ENCODE results near the gene WNT8A.

WNT8A gene

GRCh38 chr5:138091685-138092084 lies 7.9 kb downstream of the WNT8A start:
- Histone ChIP-seq H3K4me1 (ENCODE audit: control insufficient read depth, insufficient read depth, low read length) (no peaks in the 10 kb centered on the region), H3K4me3 (ENCODE audit: insufficient read depth, low read depth, low read length) (no peak overlapping the region), H3K36me3 (ENCODE audit: control insufficient read depth, insufficient read depth, low read length) (no peaks in the 10 kb centered on the region), H3K27me3 (ENCODE audit: control insufficient read depth, insufficient read depth, low read length, poor library complexity, severe bottlenecking) (no peaks in the 10 kb centered on the region), H3K9me3 (ENCODE audit: control insufficient read depth, low read length) (no peaks in the 10 kb centered on the region), H3K27ac (ENCODE audit: insufficient read depth, low read depth, low read length, poor library complexity, severe bottlenecking) (no peak overlapping the region)
- WGBS, 2 experiments, result 94 to 95% methylated on average over 4 of the region's 4 CpGs

- H3K27me3 ChIP-seq (ENCODE audit: control insufficient read depth, insufficient read depth, low read length, poor library complexity, severe bottlenecking), result no peaks in the 10 kb centered on the region
- no peaks in the 10 kb centered on the region for H3K9me3 ChIP-seq (ENCODE audit: control insufficient read depth, low read length)
- 43 to 55% methylated on average over 1 of the region's 1 CpG for WGBS, 2 experiments
These were observed 8.5 kb downstream of the WNT8A start for GRCh38 chr5:138092301-138092700.

GRCh38 chr5:138093036-138093435 lies 9.2 kb downstream of the WNT8A start:
- no peaks in the 10 kb centered on the region for H3K27me3 ChIP-seq (ENCODE audit: control insufficient read depth, insufficient read depth, low read length, poor library complexity, severe bottlenecking)
- no peak overlapping the region for H3K27ac ChIP-seq (ENCODE audit: insufficient read depth, low read depth, low read length, poor library complexity, severe bottlenecking)
- H3K4me1 ChIP-seq (ENCODE audit: control insufficient read depth, insufficient read depth, low read length), result no peaks in the 10 kb centered on the region
- 82 to 89% methylated on average over 1 of the region's 1 CpG for WGBS, 2 experiments
- no peaks in the 10 kb centered on the region for H3K36me3 ChIP-seq (ENCODE audit: control insufficient read depth, insufficient read depth, low read length)
- no peak overlapping the region for H3K4me3 ChIP-seq (ENCODE audit: insufficient read depth, low read depth, low read length)
- H3K9me3 ChIP-seq (ENCODE audit: control insufficient read depth, low read length), result no peaks in the 10 kb centered on the region

More at GRCh38 chr5:138092301-138092700, 8.5 kb downstream of the WNT8A start:
- no peak overlapping the region for H3K4me3 ChIP-seq (ENCODE audit: insufficient read depth, low read depth, low read length)
- no peaks in the 10 kb centered on the region for H3K36me3 ChIP-seq (ENCODE audit: control insufficient read depth, insufficient read depth, low read length)
- H3K4me1 ChIP-seq (ENCODE audit: control insufficient read depth, insufficient read depth, low read length), result no peaks in the 10 kb centered on the region
- no peak overlapping the region for H3K27ac ChIP-seq (ENCODE audit: insufficient read depth, low read depth, low read length, poor library complexity, severe bottlenecking)

GRCh38 chr5:138095100-138095907 lies 11.5 kb downstream of the WNT8A start:
- Histone ChIP-seq H3K9me3 (ENCODE audit: control insufficient read depth, low read length) (no peaks in the 10 kb centered on the region), H3K27ac (ENCODE audit: insufficient read depth, low read depth, low read length, poor library complexity, severe bottlenecking) (no peak overlapping the region), H3K4me3 (ENCODE audit: insufficient read depth, low read depth, low read length) (no peak overlapping the region), H3K36me3 (ENCODE audit: control insufficient read depth, insufficient read depth, low read length) (no peaks in the 10 kb centered on the region), H3K27me3 (ENCODE audit: control insufficient read depth, insufficient read depth, low read length, poor library complexity, severe bottlenecking) (no peaks in the 10 kb centered on the region), H3K4me1 (ENCODE audit: control insufficient read depth, insufficient read depth, low read length) (no peaks in the 10 kb centered on the region)
- 1 to 2% methylated on average over 2 of the region's 4 CpGs for WGBS, 2 experiments

- WGBS, 2 experiments, result 84 to 92% methylated on average over 2 of the region's 2 CpGs
These were observed 12.5 kb downstream of the WNT8A start for GRCh38 chr5:138096363-138096762.

GRCh38 chr5:138096997-138097828 lies 13.4 kb downstream of the WNT8A start:
- no peak overlapping the region for H3K4me3 ChIP-seq (ENCODE audit: insufficient read depth, low read depth, low read length)
- H3K36me3 ChIP-seq (ENCODE audit: control insufficient read depth, insufficient read depth, low read length), result no peaks in the 10 kb centered on the region
- no peaks in the 10 kb centered on the region for H3K9me3 ChIP-seq (ENCODE audit: control insufficient read depth, low read length)
- H3K27me3 ChIP-seq (ENCODE audit: control insufficient read depth, insufficient read depth, low read length, poor library complexity, severe bottlenecking), result no peaks in the 10 kb centered on the region
- H3K4me1 ChIP-seq (ENCODE audit: control insufficient read depth, insufficient read depth, low read length), result no peaks in the 10 kb centered on the region
- no peak overlapping the region for H3K27ac ChIP-seq (ENCODE audit: insufficient read depth, low read depth, low read length, poor library complexity, severe bottlenecking)
- whole genome bisulfite sequencing, 2 experiments, result 89 to 94% methylated on average over 11 of the region's 11 CpGs

More at GRCh38 chr5:138096363-138096762, 12.5 kb downstream of the WNT8A start:
- H3K4me1 ChIP-seq (ENCODE audit: control insufficient read depth, insufficient read depth, low read length), result no peaks in the 10 kb centered on the region
- no peaks in the 10 kb centered on the region for H3K36me3 ChIP-seq (ENCODE audit: control insufficient read depth, insufficient read depth, low read length)
- H3K27me3 ChIP-seq (ENCODE audit: control insufficient read depth, insufficient read depth, low read length, poor library complexity, severe bottlenecking), result no peaks in the 10 kb centered on the region
- no peaks in the 10 kb centered on the region for H3K9me3 ChIP-seq (ENCODE audit: control insufficient read depth, low read length)
- no peak overlapping the region for H3K27ac ChIP-seq (ENCODE audit: insufficient read depth, low read depth, low read length, poor library complexity, severe bottlenecking)
- no peak overlapping the region for H3K4me3 ChIP-seq (ENCODE audit: insufficient read depth, low read depth, low read length)

GRCh38 chr5:138102454-138103318 lies 18.9 kb downstream of the WNT8A start:
- no peak overlapping the region for H3K27ac ChIP-seq (ENCODE audit: insufficient read depth, low read depth, low read length, poor library complexity, severe bottlenecking)

GRCh38 chr5:138103319-138103637 lies 19.4 kb downstream of the WNT8A start:
- H3K27ac ChIP-seq (ENCODE audit: insufficient read depth, low read depth, low read length, poor library complexity, severe bottlenecking), result no peak overlapping the region
- H3K4me3 ChIP-seq (ENCODE audit: insufficient read depth, low read depth, low read length), result no peak overlapping the region
- no peaks in the 10 kb centered on the region for H3K4me1 ChIP-seq (ENCODE audit: control insufficient read depth, insufficient read depth, low read length)
- no peaks in the 10 kb centered on the region for H3K36me3 ChIP-seq (ENCODE audit: control insufficient read depth, insufficient read depth, low read length)
- H3K27me3 ChIP-seq (ENCODE audit: control insufficient read depth, insufficient read depth, low read length, poor library complexity, severe bottlenecking), result no peaks in the 10 kb centered on the region
- no peaks in the 10 kb centered on the region for H3K9me3 ChIP-seq (ENCODE audit: control insufficient read depth, low read length)
- 0 to 8% methylated on average over 2 to 3 of the region's 3 CpGs for WGBS, 2 experiments

More at GRCh38 chr5:138102454-138103318, 18.9 kb downstream of the WNT8A start:
- H3K27me3 ChIP-seq (ENCODE audit: control insufficient read depth, insufficient read depth, low read length, poor library complexity, severe bottlenecking), result no peaks in the 10 kb centered on the region
- H3K36me3 ChIP-seq (ENCODE audit: control insufficient read depth, insufficient read depth, low read length), result no peaks in the 10 kb centered on the region
- 59 to 62% methylated on average over 7 of the region's 7 CpGs for WGBS, 2 experiments
- no peaks in the 10 kb centered on the region for H3K9me3 ChIP-seq (ENCODE audit: control insufficient read depth, low read length)
- H3K4me3 ChIP-seq (ENCODE audit: insufficient read depth, low read depth, low read length), result no peak overlapping the region
- no peaks in the 10 kb centered on the region for H3K4me1 ChIP-seq (ENCODE audit: control insufficient read depth, insufficient read depth, low read length)

- Histone ChIP-seq H3K9me3 (ENCODE audit: control insufficient read depth, low read length) (no peaks in the 10 kb centered on the region), H3K27me3 (ENCODE audit: control insufficient read depth, insufficient read depth, low read length, poor library complexity, severe bottlenecking) (no peaks in the 10 kb centered on the region), H3K4me3 (ENCODE audit: insufficient read depth, low read depth, low read length) (no peak overlapping the region), H3K36me3 (ENCODE audit: control insufficient read depth, insufficient read depth, low read length) (no peaks in the 10 kb centered on the region), H3K27ac (ENCODE audit: insufficient read depth, low read depth, low read length, poor library complexity, severe bottlenecking) (no peak overlapping the region), H3K4me1 (ENCODE audit: control insufficient read depth, insufficient read depth, low read length) (peaks cover 12% of the 10 kb centered on the region)
- WGBS, 2 experiments, result 94 to 95% methylated on average over 6 of the region's 6 CpGs
These were observed 21.9 kb downstream of the WNT8A start for GRCh38 chr5:138105709-138106108.
